Activated naive CD4-positive, alpha-beta T cell treated with anti-CD3 and anti-CD28 coated beads, Interleukin-2, amount 10 ng/mL, durations not matched to agents 5 hours and 36 hours (primary cell): ENCODE data around the gene FUBP1. TPM values are rescaled to one million over a fixed set of nuclear protein-coding genes. Genes with fewer than 3 reads are reported as not detected.

ENCODE experiments used
- total RNA-seq, 2 experiments: library from RNA; stranded (reverse); gene quantifications; one replicate each; pipeline ENCODE4 v1.2.3, GENCODE V29; 2021

FUBP1 gene, protein sequence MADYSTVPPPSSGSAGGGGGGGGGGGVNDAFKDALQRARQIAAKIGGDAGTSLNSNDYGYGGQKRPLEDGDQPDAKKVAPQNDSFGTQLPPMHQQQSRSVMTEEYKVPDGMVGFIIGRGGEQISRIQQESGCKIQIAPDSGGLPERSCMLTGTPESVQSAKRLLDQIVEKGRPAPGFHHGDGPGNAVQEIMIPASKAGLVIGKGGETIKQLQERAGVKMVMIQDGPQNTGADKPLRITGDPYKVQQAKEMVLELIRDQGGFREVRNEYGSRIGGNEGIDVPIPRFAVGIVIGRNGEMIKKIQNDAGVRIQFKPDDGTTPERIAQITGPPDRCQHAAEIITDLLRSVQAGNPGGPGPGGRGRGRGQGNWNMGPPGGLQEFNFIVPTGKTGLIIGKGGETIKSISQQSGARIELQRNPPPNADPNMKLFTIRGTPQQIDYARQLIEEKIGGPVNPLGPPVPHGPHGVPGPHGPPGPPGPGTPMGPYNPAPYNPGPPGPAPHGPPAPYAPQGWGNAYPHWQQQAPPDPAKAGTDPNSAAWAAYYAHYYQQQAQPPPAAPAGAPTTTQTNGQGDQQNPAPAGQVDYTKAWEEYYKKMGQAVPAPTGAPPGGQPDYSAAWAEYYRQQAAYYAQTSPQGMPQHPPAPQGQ
- total RNA-seq: 100 to 1,000 TPM; 174 to 182 TPM

DNA sequence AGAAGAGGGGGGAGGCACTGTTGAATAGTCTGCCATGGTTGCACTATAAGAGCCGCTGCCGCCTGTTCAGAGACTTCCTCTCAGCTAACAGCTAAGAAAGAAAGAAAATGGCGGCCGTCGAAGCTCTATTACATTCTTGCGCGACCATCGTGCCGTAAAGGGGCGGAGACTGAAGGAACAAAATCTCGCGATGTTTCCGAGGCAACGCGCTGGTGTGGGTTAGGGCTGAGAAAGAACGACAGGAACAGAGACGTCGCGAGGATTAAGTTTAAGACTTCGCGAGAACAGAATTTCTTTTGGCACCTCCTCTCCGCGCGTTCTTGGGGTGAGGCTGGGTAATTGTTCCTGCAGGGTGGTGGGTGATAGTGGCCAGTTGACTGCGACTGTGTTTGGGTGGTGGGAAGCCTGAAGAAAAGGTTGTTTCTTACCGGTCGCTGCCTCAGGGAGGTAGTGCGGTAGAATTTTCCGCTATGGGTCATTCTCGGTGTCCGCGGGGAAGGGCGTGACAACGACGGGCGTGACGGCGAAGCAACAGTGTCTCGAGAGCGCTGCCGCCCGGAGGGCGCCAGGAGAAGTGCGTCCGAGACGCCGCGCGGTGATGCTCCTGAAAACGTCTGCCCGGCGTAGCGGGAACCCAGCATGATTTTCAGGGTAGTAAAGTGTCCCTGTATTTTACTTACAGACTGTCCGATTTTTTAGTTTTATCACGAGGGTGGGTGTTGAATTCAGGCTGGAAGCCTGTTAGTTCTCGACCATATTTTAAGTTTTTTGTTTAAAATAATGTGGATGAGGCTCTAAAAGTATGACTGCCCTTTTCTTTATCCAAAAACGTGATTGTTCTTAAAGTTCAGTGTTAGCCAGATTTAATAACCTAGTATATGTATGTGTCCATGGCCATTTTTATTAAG lies at the start of gene FUBP1:
FUBP1 (minus strand) TSS at position 104 of the 908 bp plus-strand sequence; CDS start at position 36, 68 bp downstream.

DNA sequence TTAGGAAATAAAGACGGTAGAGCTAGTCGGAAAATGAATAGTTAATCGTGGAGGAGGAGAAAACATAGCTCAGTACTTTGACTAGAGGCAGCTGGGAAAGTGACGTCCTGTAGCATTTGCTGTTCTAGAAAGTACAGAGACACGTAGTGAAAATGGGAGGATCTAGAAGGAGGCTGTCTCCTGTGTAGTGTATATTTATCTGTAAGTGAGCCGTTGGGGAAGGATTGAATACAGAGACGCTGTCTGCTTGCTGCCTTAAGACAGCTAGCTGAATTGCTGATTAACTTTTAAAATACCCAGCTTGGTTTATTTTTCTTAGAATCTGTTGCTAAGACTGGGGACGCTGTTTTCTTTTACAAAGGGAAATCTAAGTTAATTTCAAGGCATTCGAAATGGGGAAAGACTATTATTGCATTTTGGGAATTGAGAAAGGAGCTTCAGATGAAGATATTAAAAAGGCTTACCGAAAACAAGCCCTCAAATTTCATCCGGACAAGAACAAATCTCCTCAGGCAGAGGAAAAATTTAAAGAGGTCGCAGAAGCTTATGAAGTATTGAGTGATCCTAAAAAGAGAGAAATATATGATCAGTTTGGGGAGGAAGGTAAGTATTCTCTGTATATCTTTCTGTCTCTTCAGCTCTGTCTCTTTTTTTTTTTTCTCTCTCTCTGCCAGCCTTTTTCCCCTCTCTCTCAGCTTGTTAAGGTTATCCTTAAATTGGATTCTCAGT lies 26.0 kb upstream of the FUBP1 start, which contains the start of gene DNAJB4:
DNAJB4 (plus strand) TSS at position 221 of the 729 bp plus-strand sequence; CDS start at position 393, 172 bp downstream.

Other genes with a start within 250 kb of the FUBP1 start
- 10 to 100 TPM; 56.9 to 59.5 TPM for gene USP33, start 219.2 kb downstream of the FUBP1 start, total RNA-seq
- 10 to 100 TPM; 10.2 to 11.7 TPM for gene MIGA1, start 199.4 kb downstream of the FUBP1 start, total RNA-seq
- gene NEXN, start 90.4 kb downstream of the FUBP1 start, total RNA-seq: 1 to 10 TPM; 2.0 to 2.5 TPM
- gene DNAJB4, start 25.9 kb upstream of the FUBP1 start, total RNA-seq: 1 to 10 TPM; 9.5 to 9.8 TPM
- gene GIPC2, start 66.9 kb upstream of the FUBP1 start, total RNA-seq: under 1 TPM; 0.20 to 0.34 TPM